GM12874 (cell line): ENCODE measurements around the gene CRK.

ENCODE experiments used
- CTCF ChIP-seq: IDR thresholded peaks from 2 replicates; pipeline ENCODE4 v1.5.1; 2011; ENCODE audit warnings: low read depth, mild to moderate bottlenecking, control low read depth, low read length, moderate library complexity; ENCODE audit not compliant: insufficient read depth

CRK gene

GRCh38 chr17:1413281-1413791, 42.7 kb downstream of the CRK start:
- TF ChIP-seq CTCF, result no peak

DNA sequence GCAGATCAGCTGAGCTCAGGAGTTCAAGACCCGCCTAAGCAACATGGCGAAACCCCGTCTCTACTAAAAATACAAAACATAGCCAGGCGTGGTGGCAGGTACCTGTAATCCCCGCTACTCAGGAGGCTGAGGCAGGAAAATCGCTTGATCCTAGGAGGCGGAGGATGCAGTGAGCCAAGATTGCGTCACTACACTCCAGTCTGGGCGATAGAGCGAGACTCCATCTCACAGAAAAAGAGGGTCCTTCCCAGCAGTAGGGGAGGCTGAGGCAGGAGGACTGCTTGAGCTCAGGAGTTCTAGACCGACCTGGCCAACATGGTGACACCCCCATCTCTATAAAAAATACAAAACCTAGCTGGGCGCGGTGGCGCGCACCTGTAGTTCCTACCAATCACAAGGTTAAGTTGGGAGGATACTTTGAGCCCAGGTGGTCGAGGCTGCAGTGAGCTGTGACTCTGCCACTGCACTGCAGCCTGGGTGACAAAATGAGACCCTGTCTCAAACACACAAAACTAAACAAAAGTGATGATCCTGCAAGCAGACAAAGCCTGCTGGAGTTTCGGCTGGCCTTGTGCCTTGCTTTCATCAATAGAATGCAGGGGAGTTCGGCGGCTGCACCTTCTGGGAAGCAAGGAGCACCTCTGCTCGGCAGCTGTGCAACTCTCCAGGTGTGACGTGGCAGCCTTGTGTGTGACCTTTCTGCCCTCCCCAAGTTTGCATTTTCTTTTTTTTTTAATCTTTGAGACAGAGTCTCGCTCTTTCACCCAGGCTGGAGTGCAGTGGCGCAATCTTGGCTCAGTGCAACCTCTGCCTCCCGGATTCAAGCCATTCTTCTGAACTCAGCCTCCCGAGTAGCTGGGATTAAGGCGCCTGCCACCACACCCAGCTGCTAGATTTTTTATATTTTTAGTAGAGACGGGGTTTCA, 43.6 kb downstream of the CRK start:
- TF ChIP-seq CTCF, result no peak

- TF ChIP-seq CTCF, result no peak
Measured at GRCh38 chr17:1402262-1402586, 53.8 kb downstream of the CRK start.

GRCh38 chr17:1399679-1400512, 56.1 kb downstream of the CRK start, which contains the start of gene YWHAE:
YWHAE (minus strand) TSS chr17:1400222; CDS start chr17:1400110, 112 bp downstream.
- no peak for TF ChIP-seq CTCF

GRCh38 chr17:1398931-1399678, 56.9 kb downstream of the CRK start:
- no peak for TF ChIP-seq CTCF

DNA sequence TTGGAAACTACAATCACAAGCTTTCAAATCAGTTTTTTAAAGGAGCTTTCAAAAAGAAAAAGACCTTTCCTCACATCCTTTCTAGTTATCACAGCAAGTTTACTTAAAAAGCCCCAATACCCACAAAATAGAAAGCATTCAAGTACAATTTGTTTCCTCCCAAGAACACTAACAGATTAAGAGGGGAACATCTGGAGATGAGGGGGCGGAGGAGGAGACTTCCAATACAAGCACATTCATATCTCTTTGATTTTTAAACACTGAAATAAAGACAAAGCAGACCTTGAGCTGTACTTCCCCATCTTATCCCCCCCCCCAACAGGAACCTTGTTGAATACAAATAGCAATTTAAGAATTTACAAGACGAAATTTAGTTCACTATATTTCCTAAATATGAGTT, 58.0 kb downstream of the CRK start:
- TF ChIP-seq CTCF, result no peak
